ENCODE data around the gene CREB5.

CREB5 gene

DNA sequence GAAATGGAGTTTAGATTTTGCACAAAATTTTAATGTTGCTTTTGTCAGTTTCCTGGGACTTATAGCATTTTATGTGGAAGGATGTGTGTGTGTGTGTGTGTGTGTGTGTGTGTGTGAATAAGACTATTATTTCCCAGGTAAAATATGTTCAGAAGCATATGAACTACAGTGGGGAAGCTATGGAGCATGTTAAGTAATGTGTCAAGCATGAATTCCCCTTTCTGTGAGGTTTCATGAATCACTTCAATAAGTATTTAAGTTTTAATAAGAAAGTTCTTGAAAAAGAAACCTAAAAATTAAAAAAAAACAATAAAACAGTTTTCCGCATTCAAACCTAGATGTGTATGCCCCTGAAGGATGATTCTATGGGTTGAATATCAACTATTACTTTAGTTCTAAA is 693 bp downstream of the CREB5 start (continued):
- TF ChIP-seq, protein P1, sequence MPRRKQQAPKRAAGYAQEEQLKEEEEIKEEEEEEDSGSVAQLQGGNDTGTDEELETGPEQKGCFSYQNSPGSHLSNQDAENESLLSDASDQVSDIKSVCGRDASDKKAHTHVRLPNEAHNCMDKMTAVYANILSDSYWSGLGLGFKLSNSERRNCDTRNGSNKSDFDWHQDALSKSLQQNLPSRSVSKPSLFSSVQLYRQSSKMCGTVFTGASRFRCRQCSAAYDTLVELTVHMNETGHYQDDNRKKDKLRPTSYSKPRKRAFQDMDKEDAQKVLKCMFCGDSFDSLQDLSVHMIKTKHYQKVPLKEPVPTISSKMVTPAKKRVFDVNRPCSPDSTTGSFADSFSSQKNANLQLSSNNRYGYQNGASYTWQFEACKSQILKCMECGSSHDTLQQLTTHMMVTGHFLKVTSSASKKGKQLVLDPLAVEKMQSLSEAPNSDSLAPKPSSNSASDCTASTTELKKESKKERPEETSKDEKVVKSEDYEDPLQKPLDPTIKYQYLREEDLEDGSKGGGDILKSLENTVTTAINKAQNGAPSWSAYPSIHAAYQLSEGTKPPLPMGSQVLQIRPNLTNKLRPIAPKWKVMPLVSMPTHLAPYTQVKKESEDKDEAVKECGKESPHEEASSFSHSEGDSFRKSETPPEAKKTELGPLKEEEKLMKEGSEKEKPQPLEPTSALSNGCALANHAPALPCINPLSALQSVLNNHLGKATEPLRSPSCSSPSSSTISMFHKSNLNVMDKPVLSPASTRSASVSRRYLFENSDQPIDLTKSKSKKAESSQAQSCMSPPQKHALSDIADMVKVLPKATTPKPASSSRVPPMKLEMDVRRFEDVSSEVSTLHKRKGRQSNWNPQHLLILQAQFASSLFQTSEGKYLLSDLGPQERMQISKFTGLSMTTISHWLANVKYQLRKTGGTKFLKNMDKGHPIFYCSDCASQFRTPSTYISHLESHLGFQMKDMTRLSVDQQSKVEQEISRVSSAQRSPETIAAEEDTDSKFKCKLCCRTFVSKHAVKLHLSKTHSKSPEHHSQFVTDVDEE (CRISPR knock-in tag; IDR thresholded peaks at IDR 0.05): no peak

DNA sequence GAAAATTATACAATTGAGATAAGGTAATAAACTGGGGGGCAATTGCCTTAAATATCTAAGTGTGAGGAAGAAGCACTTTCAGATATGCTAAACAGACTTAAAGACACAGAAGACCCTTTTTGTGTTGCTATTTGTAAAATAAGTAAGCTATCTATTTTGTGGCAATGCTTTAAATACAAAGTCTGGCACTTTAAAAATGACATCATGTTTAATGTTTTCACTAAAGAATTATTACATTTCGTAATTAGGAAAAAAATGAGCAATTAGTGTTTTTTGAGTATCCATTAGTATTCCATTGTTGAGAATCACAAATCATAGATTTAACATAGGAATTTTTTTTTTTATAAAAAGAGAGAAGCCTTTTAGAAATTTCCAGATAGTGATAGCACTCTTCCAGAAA is 2.1 kb downstream of the CREB5 start:
- TF ChIP-seq GLIS3 (CRISPR knock-in tag; IDR thresholded peaks at IDR 0.05): no peak
- TF ChIP-seq TOX (CRISPR knock-in tag; IDR thresholded peaks at IDR 0.05; ENCODE audit: borderline replicate concordance): no peak
- no peak for TF ChIP-seq CSRNP3 (CRISPR knock-in tag; IDR thresholded peaks at IDR 0.05)
- TF ChIP-seq OSR1 (CRISPR knock-in tag; IDR thresholded peaks at IDR 0.05): no peak
- ATAC-seq: no peak

DNA sequence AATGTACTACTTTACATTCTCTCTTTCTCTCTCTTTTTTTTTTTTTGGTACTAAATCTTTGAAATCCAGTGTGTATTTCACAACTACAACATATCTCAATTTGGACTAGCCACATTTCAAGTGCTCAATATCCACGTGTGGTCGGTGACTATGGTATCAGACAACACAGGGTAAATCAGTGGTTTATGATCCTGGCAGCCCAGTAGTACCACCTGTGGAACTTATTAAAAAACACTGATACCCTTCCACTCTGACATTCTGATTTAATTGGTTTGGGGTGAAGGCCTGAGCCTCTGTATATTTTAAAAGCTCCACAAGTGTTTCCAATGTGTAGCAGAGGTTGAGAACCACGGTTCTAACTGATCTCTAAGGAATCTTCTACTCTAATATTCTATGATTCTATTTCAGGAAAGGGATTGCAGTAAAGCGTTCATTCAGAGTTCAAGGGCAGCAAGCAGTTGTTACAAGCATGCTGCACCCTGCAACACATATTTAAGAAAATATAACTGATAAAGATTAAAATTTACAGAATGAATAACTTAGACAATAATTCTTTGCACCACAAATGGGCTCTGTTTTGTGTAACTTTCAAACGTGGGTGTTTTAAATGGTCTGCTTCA is 5.1 kb downstream of the CREB5 start:
- TF ChIP-seq, protein P2, sequence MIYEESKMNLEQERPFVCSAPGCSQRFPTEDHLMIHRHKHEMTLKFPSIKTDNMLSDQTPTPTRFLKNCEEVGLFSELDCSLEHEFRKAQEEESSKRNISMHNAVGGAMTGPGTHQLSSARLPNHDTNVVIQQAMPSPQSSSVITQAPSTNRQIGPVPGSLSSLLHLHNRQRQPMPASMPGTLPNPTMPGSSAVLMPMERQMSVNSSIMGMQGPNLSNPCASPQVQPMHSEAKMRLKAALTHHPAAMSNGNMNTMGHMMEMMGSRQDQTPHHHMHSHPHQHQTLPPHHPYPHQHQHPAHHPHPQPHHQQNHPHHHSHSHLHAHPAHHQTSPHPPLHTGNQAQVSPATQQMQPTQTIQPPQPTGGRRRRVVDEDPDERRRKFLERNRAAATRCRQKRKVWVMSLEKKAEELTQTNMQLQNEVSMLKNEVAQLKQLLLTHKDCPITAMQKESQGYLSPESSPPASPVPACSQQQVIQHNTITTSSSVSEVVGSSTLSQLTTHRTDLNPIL (CRISPR knock-in tag; IDR thresholded peaks at IDR 0.05; ENCODE audit: low read depth): no peak
- TF ChIP-seq RARB (CRISPR knock-in tag; IDR thresholded peaks at IDR 0.05) (no peak), TOX (CRISPR knock-in tag; IDR thresholded peaks at IDR 0.05; ENCODE audit: borderline replicate concordance) (no peak), OSR1 (CRISPR knock-in tag; IDR thresholded peaks at IDR 0.05) (no peak), ZFP30 (CRISPR knock-in tag; IDR thresholded peaks at IDR 0.05) (no peak), ZNF70 (CRISPR knock-in tag; IDR thresholded peaks at IDR 0.05) (no peak), BACH2 (CRISPR knock-in tag; IDR thresholded peaks at IDR 0.05; ENCODE audit: borderline replicate concordance) (no peak), GLIS3 (CRISPR knock-in tag; IDR thresholded peaks at IDR 0.05) (no peak), ZC3H10 (CRISPR knock-in tag; IDR thresholded peaks at IDR 0.05) (no peak), PATZ1 (CRISPR knock-in tag; IDR thresholded peaks at IDR 0.05; ENCODE audit: borderline replicate concordance) (no peak), ZFP3 (CRISPR knock-in tag; IDR thresholded peaks at IDR 0.05) (no peak), CSRNP3 (CRISPR knock-in tag; IDR thresholded peaks at IDR 0.05) (no peak), ESRRG (CRISPR knock-in tag; IDR thresholded peaks at IDR 0.05) (no peak), ARNTL (CRISPR knock-in tag; IDR thresholded peaks at IDR 0.05; ENCODE audit: borderline replicate concordance, low read depth) (no peak)
- TF ChIP-seq, protein P1 (CRISPR knock-in tag; IDR thresholded peaks at IDR 0.05): no peak
- TF ChIP-seq, protein P3, sequence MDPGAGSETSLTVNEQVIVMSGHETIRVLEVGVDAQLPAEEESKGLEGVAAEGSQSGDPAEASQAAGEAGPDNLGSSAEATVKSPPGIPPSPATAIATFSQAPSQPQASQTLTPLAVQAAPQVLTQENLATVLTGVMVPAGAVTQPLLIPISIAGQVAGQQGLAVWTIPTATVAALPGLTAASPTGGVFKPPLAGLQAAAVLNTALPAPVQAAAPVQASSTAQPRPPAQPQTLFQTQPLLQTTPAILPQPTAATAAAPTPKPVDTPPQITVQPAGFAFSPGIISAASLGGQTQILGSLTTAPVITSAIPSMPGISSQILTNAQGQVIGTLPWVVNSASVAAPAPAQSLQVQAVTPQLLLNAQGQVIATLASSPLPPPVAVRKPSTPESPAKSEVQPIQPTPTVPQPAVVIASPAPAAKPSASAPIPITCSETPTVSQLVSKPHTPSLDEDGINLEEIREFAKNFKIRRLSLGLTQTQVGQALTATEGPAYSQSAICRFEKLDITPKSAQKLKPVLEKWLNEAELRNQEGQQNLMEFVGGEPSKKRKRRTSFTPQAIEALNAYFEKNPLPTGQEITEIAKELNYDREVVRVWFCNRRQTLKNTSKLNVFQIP (CRISPR knock-in tag; IDR thresholded peaks at IDR 0.05; ENCODE audit: borderline replicate concordance, low read depth): no peak

More for the DNA sequence above, 5.1 kb downstream of the CREB5 start:
- no peak for ATAC-seq

Measured in SK-N-SH treated with all-trans-retinoic acid at 6 μM for 48 hours (cell line).